GM10248 (cell line): Measurements from ENCODE around the gene ERGIC1.

Source experiments
- CTCF ChIA-PET: fragments of 300-600 bp; sonication (Branson Sonifier 250); formaldehyde crosslinking; extraction: SDS; loops from one replicate; lab custom pipeline; 2021; ENCODE audit warnings: antibody characterized with exemption; lab: Yijun Ruan, JAX
- POLR2A ChIA-PET: fragments of 350-650 bp; sonication (Branson Sonifier 250); formaldehyde crosslinking; extraction: SDS; loops from one replicate; lab custom pipeline; 2020; ENCODE audit warnings: antibody characterized with exemption; lab: Yijun Ruan, JAX
- DNase-seq: peaks from one replicate; pipeline ENCODE4 v3.0.0; 2012; ENCODE audit errors: extremely low spot score
- CTCF ChIP-seq: IDR thresholded peaks from 2 replicates; pipeline ENCODE4 v1.5.1; 2012; ENCODE audit warnings: mild to moderate bottlenecking, low read depth; ENCODE audit errors: extremely low read depth, missing control alignments, control extremely low read depth

The ERGIC1 gene

GRCh38 chr5:172969921-172970320 is 135.9 kb downstream of the ERGIC1 start:
- no peak for DNase-seq
- CTCF ChIA-PET: interaction anchor here (3.4 kb wide), 1 partner anchor 10 kb away, joined by 19 read pairs; no protein-coding TSS in a partner anchor
- POLR2A ChIA-PET: no interaction called here
- no peak for TF ChIP-seq CTCF

GRCh38 chr5:172971482-172971881 is 137.4 kb downstream of the ERGIC1 start:
- TF ChIP-seq CTCF: no peak
- DNase-seq: no peak
- ChIA-PET POLR2A (no interaction called here), CTCF (interaction anchor here (1.4 to 2.8 kb wide), 4 partner anchors 12 to 360 kb away, joined by 3 to 9 read pairs (median 6); partner anchors contain the start of genes ATP6V0E1 and RPL26L1)

- CTCF ChIA-PET: interaction anchor here (0.8 to 2.8 kb wide), 9 partner anchors 9 to 359 kb away, joined by 3 to 9 read pairs (median 4); partner anchors contain the start of genes BNIP1 and RPL26L1
- POLR2A ChIA-PET: no interaction called here
- no peak for DNase-seq
- TF ChIP-seq CTCF: no peak
Measured at GRCh38 chr5:172972552-172972951, 138.5 kb downstream of the ERGIC1 start.

GRCh38 chr5:172973127-172973916 is 139.3 kb downstream of the ERGIC1 start:
- TF ChIP-seq CTCF: no peak
- DNase-seq: no peak
- CTCF ChIA-PET: interaction anchor here (0.8 to 2.8 kb wide), 7 partner anchors 9 to 322 kb away, joined by 3 to 9 read pairs (median 3); partner anchors contain the start of genes BNIP1 and RPL26L1
- POLR2A ChIA-PET: no interaction called here

- POLR2A ChIA-PET: no interaction called here
- DNase-seq: no peak
- no peak for TF ChIP-seq CTCF
Measured at GRCh38 chr5:172973931-172974330, 139.9 kb downstream of the ERGIC1 start.

GRCh38 chr5:172975289-172975688 is 141.2 kb downstream of the ERGIC1 start:
- ChIA-PET POLR2A (interaction anchor here (0.7 kb wide), 1 partner anchor 10 kb away, joined by 3 read pairs; no protein-coding TSS in a partner anchor), CTCF (interaction anchor here (1.3 kb wide), 1 partner anchor 260 kb away, joined by 3 read pairs; no protein-coding TSS in a partner anchor)
- DNase-seq: no peak
- TF ChIP-seq CTCF: no peak

More at GRCh38 chr5:172973931-172974330, 139.9 kb downstream of the ERGIC1 start:
- CTCF ChIA-PET: interaction anchor here (1.2 to 1.6 kb wide), 5 partner anchors 8 to 259 kb away, joined by 3 to 9 read pairs (median 3); partner anchors contain the start of gene RPL26L1
